Liver (tissue), 9 donors: ENCODE data around the gene DNASE2. TPM values are rescaled to one million over a fixed set of nuclear protein-coding genes. Genes with fewer than 3 reads are reported as not detected.

Experiments
- DNase-seq: peaks from one replicate; pipeline ENCODE4 v3.0.0-alpha.2; 2017; ENCODE audit warnings: low spot score
- H3K27ac ChIP-seq, 2 donors: one replicate each; pipeline ENCODE4 v1.7.0; 2013; ENCODE audit warnings: inconsistent platforms in 2 of 2, low read length in 2 of 2, control low read depth in 1 of 2, low read depth in 1 of 2, mild to moderate bottlenecking in 1 of 2
- H3K27me3 ChIP-seq, 4 donors: one replicate each; pipeline versions ENCODE4 v1.6.1 to v1.7.0; 2013; ENCODE audit warnings: low read length in 3 of 4, inconsistent platforms in 1 of 4, mild to moderate bottlenecking in 1 of 4, moderate library complexity in 1 of 4; ENCODE audit not compliant: control insufficient read depth in 4 of 4, insufficient read depth in 4 of 4
- H3K36me3 ChIP-seq, 4 donors: one replicate each; pipeline versions ENCODE4 v1.6.1 to v1.7.0; 2013; ENCODE audit warnings: low read length in 3 of 4, mild to moderate bottlenecking in 3 of 4, low read depth in 1 of 4, moderate library complexity in 1 of 4; ENCODE audit not compliant: control insufficient read depth in 4 of 4, insufficient read depth in 3 of 4
- H3K4me1 ChIP-seq, 4 donors: one replicate each; pipeline versions ENCODE4 v1.6.1 to v1.7.0; 2013; ENCODE audit warnings: low read length in 3 of 4, mild to moderate bottlenecking in 3 of 4, moderate library complexity in 1 of 4; ENCODE audit not compliant: control insufficient read depth in 4 of 4, insufficient read depth in 4 of 4
- H3K4me3 ChIP-seq, 3 donors: one replicate each; pipeline versions ENCODE4 v1.6.1 to v1.7.0; 2013; ENCODE audit warnings: low read length in 3 of 3, control low read depth in 1 of 3, low read depth in 1 of 3, mild to moderate bottlenecking in 1 of 3
- H3K9ac ChIP-seq, 2 donors: one replicate each; pipeline ENCODE4 v1.7.0; 2013; ENCODE audit warnings: low read length in 2 of 2, mild to moderate bottlenecking in 2 of 2, moderate library complexity in 2 of 2, control low read depth in 1 of 2, low read depth in 1 of 2
- H3K9me3 ChIP-seq, 4 donors: one replicate each; pipeline versions ENCODE4 v1.6.1 to v1.7.0; 2013; ENCODE audit warnings: low read length in 3 of 4; ENCODE audit not compliant: control insufficient read depth in 4 of 4
- FOXA1 ChIP-seq: IDR thresholded peaks from 2 replicates; pipeline ENCODE4 v1.6.1; 2016; ENCODE audit warnings: antibody characterized with exemption
- FOXA2 ChIP-seq: IDR thresholded peaks from 2 replicates; pipeline ENCODE4 v1.6.1; 2016; ENCODE audit warnings: antibody characterized with exemption
- GABPA ChIP-seq, 2 donors: IDR thresholded peaks in 1 of 2; conservative IDR thresholded peaks in 1 of 2; 2 replicates each; pipeline ENCODE4 v1.6.1; 2016; ENCODE audit warnings: antibody characterized with exemption in 2 of 2, mild to moderate bottlenecking in 1 of 2, moderate library complexity in 1 of 2
- HNF4A ChIP-seq, 2 donors: conservative IDR thresholded peaks; 2 replicates each; pipeline ENCODE4 v1.6.1; 2016; ENCODE audit warnings: antibody characterized with exemption in 2 of 2, mild to moderate bottlenecking in 2 of 2
- HNF4G ChIP-seq: IDR thresholded peaks from 2 replicates; pipeline ENCODE4 v1.6.1; 2016; ENCODE audit warnings: antibody characterized with exemption
- JUND ChIP-seq, 2 donors: IDR thresholded peaks; 2 replicates each; pipeline ENCODE4 v1.6.1; 2016; ENCODE audit warnings: antibody characterized with exemption in 2 of 2
- NR2F2 ChIP-seq: IDR thresholded peaks from 2 replicates; pipeline ENCODE4 v1.6.1; 2016; ENCODE audit warnings: antibody characterized with exemption
- RXRA ChIP-seq, 2 donors: IDR thresholded peaks; 2 replicates each; pipeline ENCODE4 v1.6.1; 2017 to 2018; ENCODE audit warnings: antibody characterized with exemption in 2 of 2, mild to moderate bottlenecking in 1 of 2
- SP1 ChIP-seq: IDR thresholded peaks from 2 replicates; pipeline ENCODE4 v1.6.1; 2018; ENCODE audit warnings: antibody characterized with exemption, mild to moderate bottlenecking
- TAF1 ChIP-seq: conservative IDR thresholded peaks from 2 replicates; pipeline ENCODE4 v1.6.1; 2016; ENCODE audit warnings: antibody characterized with exemption, mild to moderate bottlenecking
- YY1 ChIP-seq: IDR thresholded peaks from 2 replicates; pipeline ENCODE4 v1.6.1; 2016; ENCODE audit warnings: antibody characterized with exemption, mild to moderate bottlenecking
- WGBS: extraction: QIAGEN DNeasy Blood & Tissue Kit; methylation state at CpG from one replicate; pipeline ENCODE4 v1.1.7; 2013; 5-methylcytosine and 5-hydroxymethylcytosine counted together
- polyA plus RNA-seq, 2 donors: library from polyadenylated mRNA; stranded (reverse) in 1 of 2; unstranded in 1 of 2; fragments of 200-250 nt in 1 of 2; fragments of >200 nt in 1 of 2; fragmentation: Nextera tagmentation in 1 of 2; extraction: Ambion mirVana in 1 of 2; gene quantifications; one replicate each; pipeline versions ENCODE4 v1.2.1 to v1.2.3, GENCODE V29; 2013 to 2015
- total RNA-seq, 2 donors: library from RNA; depleted of rRNA; stranded (reverse); fragments of >200 nt; gene quantifications; one replicate each; pipeline ENCODE4 v1.2.3, GENCODE V29; 2014
- TF ChIP-seq, protein P1 (sequence below): fragments of 150-350 bp; IDR thresholded peaks from 2 replicates; pipeline ENCODE4 v1.5.1; 2017; ENCODE audit warnings: improper control_type of control experiment, low read depth, low read length; ENCODE audit not compliant: missing input control
- TF ChIP-seq, protein P2 (sequence below): IDR thresholded peaks from 2 replicates; pipeline ENCODE4 v1.6.1; 2016; ENCODE audit warnings: antibody characterized with exemption
- TF ChIP-seq, protein P3 (sequence below): IDR thresholded peaks from 2 replicates; pipeline ENCODE4 v1.6.1; 2016; ENCODE audit warnings: antibody characterized with exemption, mild to moderate bottlenecking
- donor health status: healthy.
- donor health status: healthy.
- donor health status: healthy.
- donor health status: healthy.
- donor health status: healthy.

DNASE2 gene
- total and polyA plus RNA-seq, 4 donors: 11.3 to 18.4 (median 12.8) TPM

DNA sequence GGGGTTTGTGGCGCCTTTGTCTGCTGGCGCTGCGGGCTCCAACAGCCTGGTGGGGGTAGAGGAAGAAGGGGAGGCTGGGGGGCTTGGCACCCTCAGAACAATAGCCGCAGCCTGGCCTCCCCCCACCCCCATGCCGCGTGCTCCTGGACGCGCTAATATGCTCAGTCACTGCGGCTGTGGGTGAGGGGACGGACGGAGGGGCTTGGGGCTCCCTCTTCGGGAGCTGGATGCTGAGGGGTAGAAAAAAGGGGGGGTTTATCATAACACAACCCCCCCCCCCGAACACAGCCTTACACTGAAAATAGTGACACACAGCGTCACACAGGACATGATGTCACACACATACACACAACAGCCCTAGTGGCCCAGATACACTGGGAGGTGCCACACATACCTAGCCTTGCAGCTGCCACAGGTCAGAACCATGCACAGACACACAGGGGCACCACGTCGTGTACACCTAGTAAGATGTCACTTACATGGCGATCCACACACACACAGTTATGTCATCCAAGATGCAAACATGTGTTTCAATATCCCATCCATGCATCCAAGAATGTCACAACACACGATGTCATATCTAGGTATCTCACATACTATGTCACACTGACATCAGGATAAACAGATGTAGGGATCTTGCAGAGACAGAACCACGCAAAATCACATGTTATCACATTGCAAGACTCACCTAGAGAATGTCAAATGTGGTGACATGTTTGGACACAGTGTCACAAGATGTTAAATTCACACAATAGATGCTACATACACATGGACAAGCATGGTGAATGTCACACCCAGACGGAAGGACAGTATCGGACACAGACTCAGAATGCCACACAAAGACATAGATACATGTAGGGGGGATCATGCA lies 42.1 kb downstream of the DNASE2 start (continued):
- no peak for TF ChIP-seq TAF1
- TF ChIP-seq NR2F2: no peak
- no peak for TF ChIP-seq HNF4G

DNA sequence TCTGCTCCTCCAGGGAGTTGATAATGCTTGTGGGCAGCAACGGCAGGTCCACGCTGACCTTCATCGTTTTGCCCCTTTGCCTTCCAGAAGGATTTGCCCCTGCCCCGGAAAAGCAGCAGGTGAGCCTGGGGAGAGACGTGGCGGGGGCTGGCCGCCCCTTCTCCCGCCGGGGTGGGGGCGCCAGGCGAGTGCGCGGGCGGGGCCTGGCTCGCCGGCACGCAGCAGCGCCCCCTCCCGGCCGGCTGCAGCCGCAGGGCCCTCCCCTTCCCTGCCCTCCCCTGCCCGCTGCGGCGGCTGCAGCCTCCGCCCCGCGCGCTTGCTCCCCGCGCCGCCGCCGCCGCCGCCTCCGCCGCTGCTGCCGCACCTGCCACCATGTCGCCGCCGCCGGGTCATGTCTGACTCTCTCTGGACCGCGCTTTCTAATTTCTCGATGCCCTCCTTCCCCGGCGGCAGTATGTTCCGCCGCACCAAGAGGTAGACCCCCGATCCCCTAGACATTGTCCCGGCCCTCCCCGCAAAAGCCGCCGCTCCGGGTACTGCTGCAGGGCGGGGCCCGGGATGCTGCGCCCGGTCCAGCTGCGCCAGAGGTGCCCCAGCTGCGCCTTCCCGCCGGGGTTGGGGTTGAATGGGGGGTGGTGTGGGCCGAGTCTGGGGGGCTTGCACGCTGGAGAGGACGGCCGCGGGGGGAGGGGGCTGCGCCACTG lies 42.9 kb downstream of the DNASE2 start, which contains the start of gene MAST1:
TSS of gene MAST1 (plus strand) at position 334 of the 704 bp plus-strand sequence. CDS start at position 392, 58 bp downstream.
- Histone ChIP-seq H3K4me3 (peak within 1 kb of the TSS in 1 of 3 donors; percentile 22), H3K27ac (no peak within 1 kb of the TSS), H3K36me3 (no peaks in the 10 kb centered on the region), H3K27me3 (peaks cover 0 to 25% (median 14%) of the 10 kb centered on the region in 4 donors), H3K9me3 (no peaks in the 10 kb centered on the region), H3K9ac (no peak within 1 kb of the TSS), H3K4me1 (peaks cover 0 to 11% (median 3%) of the 10 kb centered on the region in 4 donors)
- 1% methylated on average over 69 of the region's 69 CpGs for WGBS
- TF ChIP-seq HNF4A (conservative IDR thresholded peaks at IDR 0.05) (no peak), TAF1 (no peak)
- TF ChIP-seq, protein P1, sequence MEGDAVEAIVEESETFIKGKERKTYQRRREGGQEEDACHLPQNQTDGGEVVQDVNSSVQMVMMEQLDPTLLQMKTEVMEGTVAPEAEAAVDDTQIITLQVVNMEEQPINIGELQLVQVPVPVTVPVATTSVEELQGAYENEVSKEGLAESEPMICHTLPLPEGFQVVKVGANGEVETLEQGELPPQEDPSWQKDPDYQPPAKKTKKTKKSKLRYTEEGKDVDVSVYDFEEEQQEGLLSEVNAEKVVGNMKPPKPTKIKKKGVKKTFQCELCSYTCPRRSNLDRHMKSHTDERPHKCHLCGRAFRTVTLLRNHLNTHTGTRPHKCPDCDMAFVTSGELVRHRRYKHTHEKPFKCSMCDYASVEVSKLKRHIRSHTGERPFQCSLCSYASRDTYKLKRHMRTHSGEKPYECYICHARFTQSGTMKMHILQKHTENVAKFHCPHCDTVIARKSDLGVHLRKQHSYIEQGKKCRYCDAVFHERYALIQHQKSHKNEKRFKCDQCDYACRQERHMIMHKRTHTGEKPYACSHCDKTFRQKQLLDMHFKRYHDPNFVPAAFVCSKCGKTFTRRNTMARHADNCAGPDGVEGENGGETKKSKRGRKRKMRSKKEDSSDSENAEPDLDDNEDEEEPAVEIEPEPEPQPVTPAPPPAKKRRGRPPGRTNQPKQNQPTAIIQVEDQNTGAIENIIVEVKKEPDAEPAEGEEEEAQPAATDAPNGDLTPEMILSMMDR: peak; percentile 38
- TF ChIP-seq, protein P2, sequence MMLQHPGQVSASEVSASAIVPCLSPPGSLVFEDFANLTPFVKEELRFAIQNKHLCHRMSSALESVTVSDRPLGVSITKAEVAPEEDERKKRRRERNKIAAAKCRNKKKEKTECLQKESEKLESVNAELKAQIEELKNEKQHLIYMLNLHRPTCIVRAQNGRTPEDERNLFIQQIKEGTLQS: no peak
- DNase-seq: peak; percentile 72

DNA sequence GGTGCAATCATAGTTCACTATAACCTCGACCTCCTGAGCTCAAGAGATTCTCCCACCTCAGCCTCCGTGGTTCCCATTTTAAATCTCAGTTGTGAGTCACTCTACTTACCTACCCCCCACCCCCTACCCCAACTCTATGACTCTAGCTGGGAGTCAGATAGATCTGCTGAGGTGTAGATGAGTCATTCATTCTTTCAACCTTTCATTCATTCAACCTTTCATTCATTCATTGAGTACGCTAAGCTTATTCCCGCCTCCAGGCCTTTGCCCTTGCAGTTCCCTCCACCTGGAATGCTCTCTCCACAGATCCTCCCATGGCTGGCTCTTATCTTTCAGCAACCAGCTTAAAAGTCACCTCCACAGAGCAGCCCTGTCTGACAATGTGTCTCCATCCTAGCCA lies 44.0 kb downstream of the DNASE2 start:
- peaks cover 0 to 28% (median 16%) of the 10 kb centered on the region in 4 donors for H3K27me3 ChIP-seq

More for the DNA sequence above, 44.0 kb downstream of the DNASE2 start:
- no peak overlapping the region for H3K9ac ChIP-seq
- no peak overlapping the region for H3K4me3 ChIP-seq
- DNase-seq: no peak
- peaks cover 0 to 15% (median 6%) of the 10 kb centered on the region in 4 donors for H3K4me1 ChIP-seq
- TF ChIP-seq GABPA (IDR thresholded peaks at IDR 0.05 in 1 of 2, conservative IDR thresholded peaks at IDR 0.05 in 1 of 2): no peak
- no peak for TF ChIP-seq JUND (IDR thresholded peaks at IDR 0.05)
- TF ChIP-seq SP1: no peak
- no peak for TF ChIP-seq RXRA (IDR thresholded peaks at IDR 0.05)
- TF ChIP-seq, protein P3, sequence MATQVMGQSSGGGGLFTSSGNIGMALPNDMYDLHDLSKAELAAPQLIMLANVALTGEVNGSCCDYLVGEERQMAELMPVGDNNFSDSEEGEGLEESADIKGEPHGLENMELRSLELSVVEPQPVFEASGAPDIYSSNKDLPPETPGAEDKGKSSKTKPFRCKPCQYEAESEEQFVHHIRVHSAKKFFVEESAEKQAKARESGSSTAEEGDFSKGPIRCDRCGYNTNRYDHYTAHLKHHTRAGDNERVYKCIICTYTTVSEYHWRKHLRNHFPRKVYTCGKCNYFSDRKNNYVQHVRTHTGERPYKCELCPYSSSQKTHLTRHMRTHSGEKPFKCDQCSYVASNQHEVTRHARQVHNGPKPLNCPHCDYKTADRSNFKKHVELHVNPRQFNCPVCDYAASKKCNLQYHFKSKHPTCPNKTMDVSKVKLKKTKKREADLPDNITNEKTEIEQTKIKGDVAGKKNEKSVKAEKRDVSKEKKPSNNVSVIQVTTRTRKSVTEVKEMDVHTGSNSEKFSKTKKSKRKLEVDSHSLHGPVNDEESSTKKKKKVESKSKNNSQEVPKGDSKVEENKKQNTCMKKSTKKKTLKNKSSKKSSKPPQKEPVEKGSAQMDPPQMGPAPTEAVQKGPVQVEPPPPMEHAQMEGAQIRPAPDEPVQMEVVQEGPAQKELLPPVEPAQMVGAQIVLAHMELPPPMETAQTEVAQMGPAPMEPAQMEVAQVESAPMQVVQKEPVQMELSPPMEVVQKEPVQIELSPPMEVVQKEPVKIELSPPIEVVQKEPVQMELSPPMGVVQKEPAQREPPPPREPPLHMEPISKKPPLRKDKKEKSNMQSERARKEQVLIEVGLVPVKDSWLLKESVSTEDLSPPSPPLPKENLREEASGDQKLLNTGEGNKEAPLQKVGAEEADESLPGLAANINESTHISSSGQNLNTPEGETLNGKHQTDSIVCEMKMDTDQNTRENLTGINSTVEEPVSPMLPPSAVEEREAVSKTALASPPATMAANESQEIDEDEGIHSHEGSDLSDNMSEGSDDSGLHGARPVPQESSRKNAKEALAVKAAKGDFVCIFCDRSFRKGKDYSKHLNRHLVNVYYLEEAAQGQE: no peak
- TF ChIP-seq, protein P1: no peak
- no peak for TF ChIP-seq FOXA2
- no peak for TF ChIP-seq FOXA1
- no peak for TF ChIP-seq YY1
- no peak for TF ChIP-seq NR2F2
- 70% methylated on average over 4 of the region's 4 CpGs for WGBS
- no peak overlapping the region for H3K27ac ChIP-seq
- no peaks in the 10 kb centered on the region for H3K36me3 ChIP-seq
- H3K9me3 ChIP-seq: no peaks in the 10 kb centered on the region
